B cell (primary cell): ENCODE results near the gene MYOM1. TPM values are rescaled to one million over a fixed set of nuclear protein-coding genes. Genes with fewer than 3 reads are reported as not detected.

Experiments used
- ATAC-seq: fragments of 200-7000 bp; cut with Tn5 transposase; one replicate; pipeline ENCODE4 v1.10.0; 2021; ENCODE audit warnings: low read depth, mild to moderate bottlenecking, moderate number of reproducible peaks, moderate library complexity
- CTCF ChIA-PET: fragments of 350-600 bp; sonication (Branson Sonifier 250); formaldehyde crosslinking; loops from one replicate; lab custom pipeline; 2021; ENCODE audit warnings: antibody characterized with exemption, inconsistent platforms; lab: Charles Lee
- POLR2A ChIA-PET: fragments of 350-600 bp; sonication (Branson Sonifier 250); formaldehyde crosslinking; loops from one replicate; lab custom pipeline; 2021; ENCODE audit warnings: antibody characterized with exemption; lab: Charles Lee
- DNase-seq: peaks from one replicate; pipeline ENCODE4 v3.0.0; 2013
- H2AFZ ChIP-seq: 2 replicates; pipeline ENCODE4 v1.6.1; 2012; ENCODE audit warnings: mild to moderate bottlenecking, low read depth, low read length; ENCODE audit not compliant: insufficient read depth, poor library complexity, severe bottlenecking
- H3K27ac ChIP-seq, 2 donors: 1 replicate in 1 of 2; 2 replicates in 1 of 2; pipeline ENCODE4 v1.5.1; 2012 to 2013; ENCODE audit warnings: low read length in 2 of 2, mild to moderate bottlenecking in 2 of 2, moderate library complexity in 1 of 2
- H3K27me3 ChIP-seq, 4 experiments: fragments of 200-600 bp in 1 of 4; sonication (generic) in 1 of 4; replicated peaks in 1 of 4; 1 replicate in 2 of 4; 2 replicates in 2 of 4; pipeline versions ENCODE4 v1.6.1 to v1.7.0; 2013 to 2016; ENCODE audit warnings: low read length in 3 of 4, mild to moderate bottlenecking in 2 of 4, mixed read lengths in 1 of 4, moderate library complexity in 1 of 4; ENCODE audit not compliant: insufficient read depth in 4 of 4, control insufficient read depth in 3 of 4; ENCODE audit errors: control extremely low read depth in 1 of 4
- H3K36me3 ChIP-seq, 2 experiments: replicated peaks in 1 of 2; 1 replicate in 1 of 2; 2 replicates in 1 of 2; pipeline versions ENCODE4 v1.6.1 to v1.7.1; 2013; ENCODE audit warnings: low read length in 1 of 2; ENCODE audit not compliant: insufficient read depth in 2 of 2, control insufficient read depth in 1 of 2; ENCODE audit errors: control extremely low read depth in 1 of 2, extremely low read depth in 1 of 2
- H3K4me1 ChIP-seq, 2 donors: fragments of 200-600 bp in 1 of 2; sonication (generic) in 1 of 2; 1 replicate in 1 of 2; 2 replicates in 1 of 2; pipeline versions ENCODE4 v1.5.1 to v1.6.1; 2013 to 2017; ENCODE audit warnings: low read length in 2 of 2; ENCODE audit not compliant: control insufficient read depth in 2 of 2, insufficient read depth in 2 of 2
- H3K4me2 ChIP-seq: replicated peaks from 2 replicates; pipeline ENCODE3; 2012; ENCODE audit warnings: mild to moderate bottlenecking, low read depth, low read length; ENCODE audit not compliant: poor library complexity, severe bottlenecking
- H3K4me3 ChIP-seq, 5 experiments: fragments of 200-600 bp in 1 of 5; sonication (generic) in 1 of 5; 1 replicate in 3 of 5; 2 replicates in 2 of 5; pipeline versions ENCODE4 v1.5.1 to v1.7.0; 2011 to 2016; ENCODE audit warnings: low read length in 4 of 5, mild to moderate bottlenecking in 4 of 5, low read depth in 2 of 5, control low read depth in 1 of 5, moderate library complexity in 1 of 5; ENCODE audit not compliant: insufficient read depth in 1 of 5; ENCODE audit errors: control extremely low read depth in 1 of 5, extremely low read depth in 1 of 5
- H3K79me2 ChIP-seq: fragments of 200-600 bp; sonication (generic); one replicate; pipeline ENCODE4 v1.6.0; 2016; ENCODE audit warnings: low read length; ENCODE audit not compliant: control insufficient read depth, insufficient read depth
- H3K9ac ChIP-seq: fragments of 200-600 bp; sonication (generic); 2 replicates; pipeline ENCODE4 v1.6.1; 2017; ENCODE audit warnings: mild to moderate bottlenecking, low read length, moderate library complexity
- H3K9me3 ChIP-seq, 3 donors: one replicate each; pipeline versions ENCODE4 v1.6.1 to v1.7.1; 2013; ENCODE audit warnings: low read length in 2 of 3; ENCODE audit not compliant: control insufficient read depth in 2 of 3, insufficient read depth in 1 of 3; ENCODE audit errors: control extremely low read depth in 1 of 3
- H4K20me1 ChIP-seq: 2 replicates; pipeline ENCODE4 v1.6.0; 2012; ENCODE audit warnings: mild to moderate bottlenecking, low read length; ENCODE audit not compliant: insufficient read depth, control insufficient read depth, poor library complexity, severe bottlenecking
- H3K27ac Mint-ChIP-seq: one replicate; pipeline ENCODE4 v1.8.0; 2021; ENCODE audit warnings: mixed read lengths
- H3K27me3 Mint-ChIP-seq: one replicate; pipeline ENCODE4 v1.8.0; 2021; ENCODE audit warnings: mixed read lengths
- H3K4me1 Mint-ChIP-seq: one replicate; pipeline ENCODE4 v1.8.0; 2021; ENCODE audit warnings: mixed read lengths
- H3K4me3 Mint-ChIP-seq: one replicate; pipeline ENCODE4 v1.8.0; 2021; ENCODE audit warnings: mixed read lengths
- H3K9me3 Mint-ChIP-seq: one replicate; pipeline ENCODE4 v1.8.0; 2022; ENCODE audit warnings: mixed read lengths; ENCODE audit not compliant: insufficient read depth
- CTCF ChIP-seq: fragments of 200-600 bp; IDR thresholded peaks from one replicate; pipeline ENCODE4 v1.8.0; 2022; ENCODE audit warnings: antibody characterized with exemption, mild to moderate bottlenecking
- EZH2 ChIP-seq: IDR thresholded peaks from 2 replicates; pipeline ENCODE4 v1.6.1; 2012; ENCODE audit warnings: borderline replicate concordance, low read depth, mild to moderate bottlenecking, moderate library complexity, low read length; ENCODE audit not compliant: insufficient read depth, poor library complexity, severe bottlenecking
- WGBS: methylation state at CpG from one replicate; pipeline ENCODE4 v1.1.5; 2013; ENCODE audit warnings: missing lambda C conversion rate; ENCODE audit not compliant: insufficient coverage; 5-methylcytosine and 5-hydroxymethylcytosine counted together
- intact Hi-C: fragments of 100-400 bp; cut with micrococcal nuclease; formaldehyde crosslinking; loops from one replicate; pipeline ENCODE4 v1.10.0; 2022
- polyA plus RNA-seq: library from polyadenylated mRNA; depleted of rRNA; stranded (reverse); fragments of >200 nt; gene quantifications from 2 replicates; pipeline ENCODE4 v1.2.3, GENCODE V29; 2012
- total RNA-seq, 2 donors: library from RNA; stranded (reverse); fragments of 120-200 nt in 1 of 2; gene quantifications; 1 replicate in 1 of 2; 2 replicates in 1 of 2; pipeline versions ENCODE4 v1.2.3 to v1.2.4, GENCODE V29; 2013 to 2022

The MYOM1 gene
- total and polyA plus RNA-seq, 2 donors (not counting 1 experiment from before 2014, with no cell fraction given), result 1.5 to 12.8 TPM

GRCh38 chr18:3140342-3140741 is 79.4 kb downstream of the MYOM1 start:
- CTCF ChIA-PET, result no interaction called here
- POLR2A ChIA-PET, result interaction anchor here (0.6 to 0.7 kb wide), 2 partner anchors 12 to 105 kb away, joined by 3 to 4 read pairs; no protein-coding TSS in a partner anchor
- Histone ChIP-seq H3K4me2 (no peak overlapping the region), H3K27ac (no peak overlapping the region), H3K9ac (no peak overlapping the region), H3K4me3 (no peak overlapping the region), H3K36me3 (peaks cover 0 to 6% of the 10 kb centered on the region in 2 experiments), H2AFZ (no peak overlapping the region), H3K4me1 (no peaks in the 10 kb centered on the region), H3K27me3 (no peaks in the 10 kb centered on the region), H4K20me1 (no peaks in the 10 kb centered on the region), H3K79me2 (no peaks in the 10 kb centered on the region), H3K9me3 (peaks cover 2 to 13% (median 3%) of the 10 kb centered on the region in 3 donors)
- Mint-ChIP-seq H3K4me3 (no peak overlapping the region), H3K27ac (no peak overlapping the region), H3K27me3 (no peaks in the 10 kb centered on the region), H3K9me3 (peaks cover 6% of the 10 kb centered on the region), H3K4me1 (no peaks in the 10 kb centered on the region)
- DNase-seq, result no peak
- no peak for ATAC-seq
- no peak for TF ChIP-seq EZH2
- intact Hi-C loops, result no loop called here

- DNase-seq, result no peak
- Histone ChIP-seq H3K4me3 (no peak overlapping the region), H3K4me1 (no peaks in the 10 kb centered on the region), H2AFZ (no peak overlapping the region), H4K20me1 (no peaks in the 10 kb centered on the region), H3K36me3 (peaks cover 0 to 6% of the 10 kb centered on the region in 2 experiments), H3K9ac (no peak overlapping the region), H3K27ac (no peak overlapping the region), H3K9me3 (peaks cover 2 to 13% (median 3%) of the 10 kb centered on the region in 3 donors), H3K4me2 (no peak overlapping the region), H3K79me2 (no peaks in the 10 kb centered on the region), H3K27me3 (no peaks in the 10 kb centered on the region)
- ChIA-PET CTCF (interaction anchor here (2.7 kb wide), 1 partner anchor 11 kb away, joined by 14 read pairs; no protein-coding TSS in a partner anchor), POLR2A (interaction anchor here (0.6 kb wide), 1 partner anchor 179 kb away, joined by 4 read pairs; no protein-coding TSS in a partner anchor)
- WGBS, result 92% methylated on average over 4 of the region's 5 CpGs
- Mint-ChIP-seq H3K4me3 (no peak overlapping the region), H3K27me3 (no peaks in the 10 kb centered on the region), H3K4me1 (no peaks in the 10 kb centered on the region), H3K27ac (no peak overlapping the region), H3K9me3 (peaks cover 6% of the 10 kb centered on the region)
- intact Hi-C loops, result no loop called here
- ATAC-seq, result no peak
- no peak for TF ChIP-seq EZH2
- TF ChIP-seq CTCF, result no peak
Measured at GRCh38 chr18:3139406-3139805, 80.4 kb downstream of the MYOM1 start.
